Measurements from ENCODE around the gene PPP1R37.

Gene PPP1R37

GRCh38 chr19:45092747-45093678 is at the start of gene PPP1R37:
PPP1R37 (plus strand) TSS chr19:45093179; CDS start chr19:45093326, 147 bp downstream.
- peak; percentile 98 for DNase-seq (ENCODE audit: low spot score)

GRCh38 chr19:45045671-45046353 is 47.2 kb upstream of the PPP1R37 start:
- no peak for DNase-seq (ENCODE audit: low spot score)

- DNase-seq (ENCODE audit: low spot score): no peak
These were observed 46.6 kb upstream of the PPP1R37 start for GRCh38 chr19:45046355-45046754.

DNA sequence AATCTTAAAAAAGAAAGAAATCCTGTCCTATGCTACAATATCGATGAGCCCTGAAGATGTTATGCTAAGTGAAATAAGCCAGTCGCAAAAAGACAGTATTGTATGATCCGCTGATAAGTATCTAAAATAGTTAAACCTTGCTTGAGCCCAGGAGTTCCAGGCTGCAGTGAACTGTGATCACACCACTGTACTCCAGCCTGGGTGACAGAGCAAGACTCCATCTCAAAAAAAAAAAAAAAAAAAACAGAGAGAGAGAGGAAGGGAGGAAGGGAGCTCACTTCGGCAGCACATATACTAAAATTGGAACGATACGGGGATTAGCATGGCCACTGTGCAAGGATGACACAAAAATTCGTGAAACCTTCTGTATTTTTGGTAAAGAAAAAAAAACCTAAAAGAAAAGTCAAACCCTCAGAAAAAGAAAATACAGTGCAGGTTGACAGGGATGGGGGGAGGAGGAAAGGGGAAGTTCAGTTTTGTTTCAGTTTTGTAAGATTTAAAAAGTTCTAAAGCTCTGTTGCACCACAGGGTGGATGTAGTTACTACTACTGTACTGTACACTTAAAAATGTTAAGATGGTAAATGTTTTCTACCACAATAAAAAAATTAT is 45.7 kb upstream of the PPP1R37 start:
- no peak for DNase-seq (ENCODE audit: low spot score)

- no peak for DNase-seq (ENCODE audit: low spot score)
These were observed 43.8 kb upstream of the PPP1R37 start for GRCh38 chr19:45049073-45049736.

DNA sequence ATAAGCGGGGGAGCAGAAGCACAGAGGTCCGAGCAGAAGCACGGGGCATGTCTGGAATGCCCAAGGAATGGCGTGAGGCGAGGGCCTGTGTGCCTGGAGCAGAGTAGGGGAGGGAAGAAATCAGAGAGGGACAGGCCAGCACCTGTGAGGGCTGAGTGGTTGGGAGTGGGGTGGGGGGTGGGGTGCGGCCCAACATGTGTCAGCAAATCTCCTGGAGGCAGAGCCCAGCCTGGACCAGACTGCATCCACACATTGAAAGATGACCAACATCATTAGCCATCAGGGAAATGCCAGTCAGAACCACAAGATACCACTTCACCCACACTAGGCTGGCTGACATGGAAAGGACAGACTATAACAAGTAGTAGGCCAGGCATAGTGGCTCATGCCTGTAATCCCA is 42.9 kb upstream of the PPP1R37 start:
- DNase-seq (ENCODE audit: low spot score): no peak

- DNase-seq (ENCODE audit: low spot score): no peak
These were observed 40.9 kb upstream of the PPP1R37 start for GRCh38 chr19:45051929-45052579.

DNA sequence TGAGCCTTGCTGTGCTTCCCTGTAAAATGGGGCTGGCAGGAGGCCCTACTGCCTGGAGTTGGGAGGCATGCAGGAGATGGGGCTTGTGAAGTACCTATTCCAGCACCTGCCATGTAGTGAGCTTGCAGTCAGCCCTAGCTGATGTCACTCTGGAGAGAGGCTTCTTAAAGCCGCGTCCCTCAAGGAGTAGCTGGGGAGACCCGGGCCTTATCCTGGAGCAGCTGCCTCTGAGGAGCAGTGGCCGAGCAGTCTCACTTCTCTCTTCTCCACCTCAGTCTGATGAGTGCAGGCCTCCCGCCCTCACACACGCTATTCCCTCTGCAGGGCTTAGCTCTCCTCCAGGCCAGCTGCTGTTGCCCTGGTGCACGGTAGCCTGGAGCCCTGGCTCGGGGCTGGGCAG is 36.1 kb upstream of the PPP1R37 start:
- DNase-seq (ENCODE audit: low spot score): no peak

- DNase-seq (ENCODE audit: low spot score): no peak
These were observed 35.5 kb upstream of the PPP1R37 start for GRCh38 chr19:45057444-45057843.

DNA sequence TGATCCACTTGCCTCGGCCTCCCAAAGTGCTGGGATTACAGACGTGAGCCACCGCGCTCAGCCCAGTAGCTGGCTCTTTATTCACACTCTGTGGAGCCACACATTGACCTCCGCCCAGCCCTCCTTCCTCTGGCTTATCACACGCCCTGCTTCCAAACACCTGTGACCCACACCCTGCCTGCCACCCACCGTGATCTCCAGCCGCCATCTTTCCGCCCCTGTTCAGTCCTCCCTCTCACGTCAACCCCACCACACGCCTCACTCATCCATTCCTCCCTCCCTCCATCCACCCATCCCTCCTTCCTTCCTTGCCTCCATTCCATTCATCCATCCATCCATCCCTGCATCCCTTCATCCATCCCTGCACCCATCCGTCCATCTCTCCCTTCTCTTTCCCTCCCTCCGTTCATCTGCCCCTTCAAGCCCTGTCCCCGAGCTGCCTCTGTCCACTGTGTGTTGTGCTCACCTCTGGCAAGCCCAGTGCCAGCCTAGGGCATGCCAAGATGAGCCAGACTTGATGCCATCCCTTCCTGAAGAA is 34.3 kb upstream of the PPP1R37 start:
- no peak for DNase-seq (ENCODE audit: low spot score)

DNA sequence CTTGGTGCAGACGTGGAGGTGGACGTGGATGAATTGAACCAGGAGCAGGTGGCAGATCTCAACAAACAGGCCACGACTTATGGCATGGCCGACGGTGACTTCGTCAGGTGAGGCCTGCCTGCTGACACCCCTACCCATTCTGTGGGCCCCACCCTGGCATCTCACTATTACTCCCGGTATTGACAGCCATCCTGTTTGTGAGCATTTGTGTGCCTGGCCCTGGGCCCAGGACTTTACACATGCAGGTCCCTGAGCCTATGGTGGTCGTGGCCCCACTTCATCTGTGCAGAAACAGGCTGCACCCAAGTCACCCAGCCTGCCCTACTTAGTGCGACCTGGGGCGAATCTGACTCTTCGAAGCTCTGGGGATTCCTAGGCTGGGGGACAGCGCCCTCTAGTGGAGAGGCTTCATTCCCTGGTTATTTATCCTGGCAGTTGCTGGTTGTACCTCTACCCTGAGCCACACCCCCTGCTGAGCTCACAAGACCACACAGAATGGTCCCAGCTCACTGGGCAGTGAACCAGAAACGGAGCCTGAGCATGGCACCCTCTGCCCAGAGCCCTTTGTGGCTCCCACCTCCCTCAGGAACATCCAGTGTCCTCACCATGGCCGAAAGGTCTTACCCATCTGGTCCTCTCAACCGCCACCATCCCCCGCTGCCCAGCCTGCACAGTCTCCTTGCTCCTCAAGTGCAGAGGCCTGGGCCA is 33.6 kb upstream of the PPP1R37 start:
- DNase-seq (ENCODE audit: low spot score): peak; percentile 85

DNA sequence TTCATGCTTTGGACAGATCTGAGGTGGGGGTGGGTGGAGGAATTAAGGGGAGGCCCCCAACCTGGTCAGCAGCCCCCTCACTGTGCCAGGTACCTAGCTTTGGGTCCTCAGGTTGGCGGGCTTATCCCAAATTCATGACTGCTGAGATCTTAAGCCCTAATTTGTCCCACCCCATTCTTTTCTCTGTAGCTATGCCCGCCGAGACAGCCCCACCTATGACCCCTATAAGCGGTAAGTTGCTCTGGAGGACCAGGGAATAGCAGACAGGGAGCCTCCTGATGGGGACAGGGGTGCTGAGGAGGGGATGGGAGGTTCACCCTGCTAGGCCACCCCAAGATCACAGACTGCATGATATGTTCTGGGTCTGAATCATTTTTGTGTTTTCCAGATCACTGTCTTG is 31.0 kb upstream of the PPP1R37 start:
- no peak for DNase-seq (ENCODE audit: low spot score)

GRCh38 chr19:45063851-45064801 is 28.9 kb upstream of the PPP1R37 start:
- DNase-seq (ENCODE audit: low spot score): no peak

GRCh38 chr19:45066921-45067661 is 25.9 kb upstream of the PPP1R37 start:
- no peak for DNase-seq (ENCODE audit: low spot score)

DNA sequence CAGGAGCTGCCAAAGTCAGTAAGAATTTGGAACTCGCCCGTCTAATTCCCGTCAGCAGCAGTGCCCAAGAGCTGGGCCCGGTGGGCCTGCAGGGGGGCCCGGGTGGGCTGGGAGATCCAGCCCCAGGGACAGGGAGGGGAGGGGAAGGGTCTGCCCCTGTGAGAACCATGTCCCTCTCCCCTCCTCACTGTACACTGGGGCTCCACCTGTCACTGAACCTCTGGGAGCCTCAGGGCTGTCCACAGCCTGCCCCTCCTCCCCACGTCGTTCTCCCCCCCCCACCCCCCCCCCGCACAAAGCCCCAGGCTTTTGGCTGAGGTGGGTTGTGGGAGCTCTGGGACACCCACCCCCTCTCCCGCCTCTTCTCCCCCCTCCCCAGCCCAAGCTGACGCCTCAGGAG is 24.9 kb upstream of the PPP1R37 start:
- no peak for DNase-seq (ENCODE audit: low spot score)

- peak; percentile 49 for DNase-seq (ENCODE audit: low spot score)
These were observed 23.9 kb upstream of the PPP1R37 start for GRCh38 chr19:45069056-45069455.

- no peak for DNase-seq (ENCODE audit: low spot score)
These were observed 22.8 kb upstream of the PPP1R37 start for GRCh38 chr19:45070214-45070613.

DNA sequence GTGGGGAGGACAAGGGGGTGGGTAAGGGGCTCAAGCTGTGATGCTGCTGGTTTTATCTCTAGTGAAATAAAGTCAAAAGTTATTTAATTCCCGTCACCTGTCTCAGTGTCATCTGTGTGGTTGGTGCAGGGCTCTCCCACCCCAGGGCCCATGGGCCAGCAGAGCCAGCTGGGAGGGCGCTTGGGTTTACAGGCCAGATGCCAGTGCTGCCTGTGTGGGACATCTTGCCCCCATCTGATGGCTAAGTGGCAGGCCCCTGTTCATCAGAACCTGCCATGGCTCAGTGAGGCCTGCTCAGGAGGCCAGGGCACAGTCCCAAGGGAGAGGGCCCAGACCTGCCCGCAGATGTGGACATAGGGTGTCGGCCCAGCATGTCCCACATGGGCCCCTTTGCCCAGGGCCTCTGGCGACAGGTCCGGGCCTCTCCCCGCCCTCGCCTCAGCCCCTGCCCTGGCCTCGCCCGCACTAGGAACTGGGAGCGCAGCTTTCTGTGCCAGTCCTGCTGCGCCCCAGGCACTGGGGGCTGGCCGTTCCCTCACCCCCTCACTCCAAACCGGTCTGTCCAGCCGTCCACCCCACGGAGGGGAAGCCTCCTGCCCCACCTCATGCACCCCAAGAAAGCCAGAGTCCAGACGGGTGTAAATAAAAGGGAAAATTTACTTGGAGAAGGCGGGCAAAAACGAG is 22.0 kb upstream of the PPP1R37 start:
- DNase-seq (ENCODE audit: low spot score): no peak

Data from AG08395 (cell line).